T1000 (cell line): Measurements from ENCODE around the gene INPP4B.

ENCODE experiments used
- DNase-seq: peaks from one replicate; lab custom pipeline; 2025; ENCODE audit warnings: mixed read lengths; lab: John Stamatoyannopoulos, UW

The INPP4B gene

GRCh38 chr4:142128529-142128928, 717.6 kb downstream of the INPP4B start:
- DNase-seq: no peak

GRCh38 chr4:142126890-142127497, 719.1 kb downstream of the INPP4B start:
- DNase-seq: no peak

- no peak for DNase-seq
These were observed 721.2 kb downstream of the INPP4B start for GRCh38 chr4:142124874-142125273.

- DNase-seq: no peak
These were observed 724.4 kb downstream of the INPP4B start for GRCh38 chr4:142121448-142122350.

- DNase-seq: no peak
These were observed 725.2 kb downstream of the INPP4B start for GRCh38 chr4:142120921-142121320.

- DNase-seq: no peak
These were observed 733.6 kb downstream of the INPP4B start for GRCh38 chr4:142112451-142112850.

- no peak for DNase-seq
These were observed 736.0 kb downstream of the INPP4B start for GRCh38 chr4:142110136-142110535.

- no peak for DNase-seq
These were observed 742.1 kb downstream of the INPP4B start for GRCh38 chr4:142104041-142104440.

- no peak for DNase-seq
These were observed 744.7 kb downstream of the INPP4B start for GRCh38 chr4:142101401-142101800.

GRCh38 chr4:142100941-142101340, 745.2 kb downstream of the INPP4B start:
- no peak for DNase-seq

- DNase-seq: no peak
These were observed 747.1 kb downstream of the INPP4B start for GRCh38 chr4:142098900-142099545.

- no peak for DNase-seq
These were observed 747.7 kb downstream of the INPP4B start for GRCh38 chr4:142098380-142098779.

- no peak for DNase-seq
These were observed 749.1 kb downstream of the INPP4B start for GRCh38 chr4:142097015-142097414.

- peak; percentile 15 for DNase-seq
These were observed 750.1 kb downstream of the INPP4B start for GRCh38 chr4:142095886-142096605.

- DNase-seq: no peak
These were observed 753.2 kb downstream of the INPP4B start for GRCh38 chr4:142092941-142093340.

GRCh38 chr4:142091691-142092182, 754.4 kb downstream of the INPP4B start:
- no peak for DNase-seq

- DNase-seq: no peak
These were observed 755.0 kb downstream of the INPP4B start for GRCh38 chr4:142091085-142091513.

- no peak for DNase-seq
These were observed 757.2 kb downstream of the INPP4B start for GRCh38 chr4:142088906-142089305.

- no peak for DNase-seq
These were observed 760.4 kb downstream of the INPP4B start for GRCh38 chr4:142085513-142086292.

GRCh38 chr4:142083264-142083663, 762.8 kb downstream of the INPP4B start:
- no peak for DNase-seq

- DNase-seq: no peak
These were observed 765.1 kb downstream of the INPP4B start for GRCh38 chr4:142081025-142081424.
